Suppressor macrophage (primary cell): ENCODE data around the gene ZNF611.
"Not testable (repeated sequence)": the region's sequence is repeated elsewhere in the genome, so short reads cannot be mapped to it uniquely, and the experiment has no call there.

Experiments
- DNase-seq, 4 experiments: peaks; one replicate each; pipeline ENCODE4 v3.0.0-alpha.2; 2020 to 2022

ZNF611 gene

GRCh38 chr19:52715902-52716301 is 18.9 kb downstream of the ZNF611 start:
- DNase-seq, result not testable (repeated sequence)

GRCh38 chr19:52715330-52715729 is 19.5 kb downstream of the ZNF611 start:
- DNase-seq, result not testable (repeated sequence)

- not testable (repeated sequence) for DNase-seq
These were observed 21.8 kb downstream of the ZNF611 start for GRCh38 chr19:52713051-52713450.

- DNase-seq, result not testable (repeated sequence)
These were observed 23.2 kb downstream of the ZNF611 start for GRCh38 chr19:52711661-52712060.

GRCh38 chr19:52710538-52710937 is 24.3 kb downstream of the ZNF611 start:
- DNase-seq, result no peak

- not testable (repeated sequence) for DNase-seq
These were observed 29.2 kb downstream of the ZNF611 start for GRCh38 chr19:52705615-52706014.

GRCh38 chr19:52703917-52704316 is 30.9 kb downstream of the ZNF611 start:
- DNase-seq, result no peak

- DNase-seq, result no peak
These were observed 34.2 kb downstream of the ZNF611 start for GRCh38 chr19:52700673-52701072.

GRCh38 chr19:52699555-52699954 is 35.3 kb downstream of the ZNF611 start:
- peak in 1 of 4 experiments; percentile 10 for DNase-seq

GRCh38 chr19:52695996-52696395 is 38.8 kb downstream of the ZNF611 start:
- no peak for DNase-seq

GRCh38 chr19:52694921-52695320 is 39.9 kb downstream of the ZNF611 start:
- no peak for DNase-seq

GRCh38 chr19:52694281-52694680 is 40.6 kb downstream of the ZNF611 start:
- DNase-seq, result not testable (repeated sequence)

GRCh38 chr19:52692431-52693008 is 42.3 kb downstream of the ZNF611 start:
- no peak for DNase-seq

GRCh38 chr19:52691737-52692136 is 43.1 kb downstream of the ZNF611 start:
- DNase-seq, result no peak

GRCh38 chr19:52691215-52691610 is 43.6 kb downstream of the ZNF611 start:
- peak in 3 of 4 experiments; percentile 2 to 13 (median 4) for DNase-seq

- peak; percentile 90 to 97 (median 94) for DNase-seq
These were observed 44.3 kb downstream of the ZNF611 start for GRCh38 chr19:52690369-52691214.

- peak in 2 of 4 experiments; percentile 43 to 46 for DNase-seq
These were observed 44.9 kb downstream of the ZNF611 start for GRCh38 chr19:52689843-52690368.

GRCh38 chr19:52688925-52689796 is 45.7 kb downstream of the ZNF611 start:
- DNase-seq, result peak; percentile 21 to 60 (median 56)

GRCh38 chr19:52688335-52688734 is 46.5 kb downstream of the ZNF611 start:
- no peak for DNase-seq

GRCh38 chr19:52687684-52688083 is 47.2 kb downstream of the ZNF611 start:
- no peak for DNase-seq

GRCh38 chr19:52685811-52686210 is 49.0 kb downstream of the ZNF611 start:
- DNase-seq, result no peak

- not testable (repeated sequence) for DNase-seq
These were observed 53.6 kb downstream of the ZNF611 start for GRCh38 chr19:52681216-52681615.

GRCh38 chr19:52679598-52679997 is 55.2 kb downstream of the ZNF611 start:
- no peak for DNase-seq
